T-helper 2 cell treated with Interferon-gamma antibody and Interleukin-4, amounts not matched to agents 5 μg/mL and 100 μg/mL, for 36 hours (primary cell): ENCODE results near the gene IGFBPL1.
A peak's percentile ranks its signal among the peaks of the same experiment; 100 is the strongest.
"Not testable (repeated sequence)": the region's sequence is repeated elsewhere in the genome, so short reads cannot be mapped to it uniquely, and the experiment has no call there.

Experiments
- DNase-seq: peaks from one replicate; pipeline ENCODE4 v3.0.0; 2021; ENCODE audit warnings: low spot score
- H3K27ac Mint-ChIP-seq: one replicate; pipeline ENCODE4 v1.8.0; 2021; ENCODE audit warnings: mild to moderate bottlenecking, mixed read lengths
- H3K27me3 Mint-ChIP-seq: one replicate; pipeline ENCODE4 v1.8.0; 2021; ENCODE audit warnings: low read depth, mixed read lengths
- H3K36me3 Mint-ChIP-seq: one replicate; pipeline ENCODE4 v1.8.0; 2021; ENCODE audit warnings: low read depth, mixed read lengths
- H3K4me1 Mint-ChIP-seq: one replicate; pipeline ENCODE4 v1.8.0; 2021; ENCODE audit warnings: low read depth, mixed read lengths
- H3K4me3 Mint-ChIP-seq: one replicate; pipeline ENCODE4 v1.8.0; 2022; ENCODE audit warnings: mild to moderate bottlenecking, moderate library complexity, mixed read lengths
- H3K9me3 Mint-ChIP-seq: one replicate; pipeline ENCODE4 v1.8.0; 2021; ENCODE audit warnings: mixed read lengths

IGFBPL1 gene

GRCh38 chr9:38419181-38419580 lies 5.1 kb downstream of the IGFBPL1 start:
- H3K4me1 Mint-ChIP-seq, result no peaks in the 10 kb centered on the region
- no peaks in the 10 kb centered on the region for H3K9me3 Mint-ChIP-seq
- no peak overlapping the region for H3K4me3 Mint-ChIP-seq
- H3K27ac Mint-ChIP-seq, result no peak overlapping the region
- H3K36me3 Mint-ChIP-seq, result no peaks in the 10 kb centered on the region
- no peak for DNase-seq
- H3K27me3 Mint-ChIP-seq, result peaks cover 26% of the 10 kb centered on the region

- Mint-ChIP-seq H3K9me3 (no peaks in the 10 kb centered on the region), H3K4me1 (no peaks in the 10 kb centered on the region), H3K27ac (no peak overlapping the region), H3K36me3 (no peaks in the 10 kb centered on the region), H3K27me3 (peaks cover 23% of the 10 kb centered on the region), H3K4me3 (no peak overlapping the region)
- DNase-seq, result no peak
Measured at GRCh38 chr9:38418366-38418765, 5.9 kb downstream of the IGFBPL1 start.

- H3K4me3 Mint-ChIP-seq, result no peak overlapping the region
- no peak overlapping the region for H3K27ac Mint-ChIP-seq
- H3K36me3 Mint-ChIP-seq, result no peaks in the 10 kb centered on the region
- DNase-seq, result peak; percentile 17
- peaks cover 15% of the 10 kb centered on the region for H3K27me3 Mint-ChIP-seq
- H3K9me3 Mint-ChIP-seq, result no peaks in the 10 kb centered on the region
- H3K4me1 Mint-ChIP-seq, result no peaks in the 10 kb centered on the region
Measured at GRCh38 chr9:38417003-38417945, 7.0 kb downstream of the IGFBPL1 start.

GRCh38 chr9:38416461-38416860 lies 7.8 kb downstream of the IGFBPL1 start:
- no peak for DNase-seq
- Mint-ChIP-seq H3K4me1 (no peaks in the 10 kb centered on the region), H3K27ac (no peak overlapping the region), H3K9me3 (no peaks in the 10 kb centered on the region), H3K36me3 (no peaks in the 10 kb centered on the region), H3K4me3 (no peak overlapping the region), H3K27me3 (peaks cover 7% of the 10 kb centered on the region)

- no peak overlapping the region for H3K4me3 Mint-ChIP-seq
- H3K4me1 Mint-ChIP-seq, result no peaks in the 10 kb centered on the region
- H3K27ac Mint-ChIP-seq, result no peak overlapping the region
- H3K27me3 Mint-ChIP-seq, result peaks cover 3% of the 10 kb centered on the region
- no peak for DNase-seq
- no peaks in the 10 kb centered on the region for H3K9me3 Mint-ChIP-seq
- H3K36me3 Mint-ChIP-seq, result no peaks in the 10 kb centered on the region
Measured at GRCh38 chr9:38415856-38416255, 8.4 kb downstream of the IGFBPL1 start.

GRCh38 chr9:38414040-38414723 lies 10.1 kb downstream of the IGFBPL1 start:
- H3K4me1 Mint-ChIP-seq, result no peaks in the 10 kb centered on the region
- no peak overlapping the region for H3K27ac Mint-ChIP-seq
- no peak overlapping the region for H3K4me3 Mint-ChIP-seq
- no peaks in the 10 kb centered on the region for H3K9me3 Mint-ChIP-seq
- no peaks in the 10 kb centered on the region for H3K36me3 Mint-ChIP-seq
- H3K27me3 Mint-ChIP-seq, result peaks cover 7% of the 10 kb centered on the region
- DNase-seq, result no peak

- Mint-ChIP-seq H3K9me3 (no peaks in the 10 kb centered on the region), H3K36me3 (no peaks in the 10 kb centered on the region), H3K4me3 (no peak overlapping the region), H3K27me3 (peaks cover 7% of the 10 kb centered on the region), H3K4me1 (no peaks in the 10 kb centered on the region), H3K27ac (no peak overlapping the region)
- DNase-seq, result no peak
Measured at GRCh38 chr9:38413283-38413682, 11.0 kb downstream of the IGFBPL1 start.

- Mint-ChIP-seq H3K9me3 (no peaks in the 10 kb centered on the region), H3K27me3 (peaks cover 7% of the 10 kb centered on the region), H3K4me1 (no peaks in the 10 kb centered on the region), H3K27ac (no peak overlapping the region), H3K4me3 (no peak overlapping the region), H3K36me3 (no peaks in the 10 kb centered on the region)
- DNase-seq, result no peak
Measured at GRCh38 chr9:38412751-38413150, 11.5 kb downstream of the IGFBPL1 start.

- no peak overlapping the region for H3K4me3 Mint-ChIP-seq
- peaks cover 15% of the 10 kb centered on the region for H3K27me3 Mint-ChIP-seq
- no peaks in the 10 kb centered on the region for H3K36me3 Mint-ChIP-seq
- no peak overlapping the region for H3K27ac Mint-ChIP-seq
- H3K9me3 Mint-ChIP-seq, result no peaks in the 10 kb centered on the region
- no peak for DNase-seq
- no peaks in the 10 kb centered on the region for H3K4me1 Mint-ChIP-seq
Measured at GRCh38 chr9:38408719-38409118, 15.5 kb downstream of the IGFBPL1 start.

GRCh38 chr9:38406476-38407186 lies 17.6 kb downstream of the IGFBPL1 start:
- Mint-ChIP-seq H3K4me1 (no peaks in the 10 kb centered on the region), H3K36me3 (no peaks in the 10 kb centered on the region), H3K4me3 (no peak overlapping the region), H3K27ac (no peak overlapping the region), H3K27me3 (peaks cover 12% of the 10 kb centered on the region), H3K9me3 (no peaks in the 10 kb centered on the region)
- no peak for DNase-seq

- H3K36me3 Mint-ChIP-seq, result no peaks in the 10 kb centered on the region
- H3K4me3 Mint-ChIP-seq, result no peak overlapping the region
- H3K27ac Mint-ChIP-seq, result no peak overlapping the region
- DNase-seq, result no peak
- H3K4me1 Mint-ChIP-seq, result no peaks in the 10 kb centered on the region
- H3K9me3 Mint-ChIP-seq, result no peaks in the 10 kb centered on the region
- peaks cover 12% of the 10 kb centered on the region for H3K27me3 Mint-ChIP-seq
Measured at GRCh38 chr9:38405785-38406184, 18.5 kb downstream of the IGFBPL1 start.

- Mint-ChIP-seq H3K4me1 (no peaks in the 10 kb centered on the region), H3K9me3 (no peaks in the 10 kb centered on the region), H3K36me3 (no peaks in the 10 kb centered on the region), H3K27me3 (peaks cover 8% of the 10 kb centered on the region), H3K4me3 (no peak overlapping the region), H3K27ac (no peak overlapping the region)
- DNase-seq, result no peak
Measured at GRCh38 chr9:38404314-38404713, 19.9 kb downstream of the IGFBPL1 start.

GRCh38 chr9:38401994-38402393 lies 22.3 kb downstream of the IGFBPL1 start:
- Mint-ChIP-seq H3K27me3 (peaks cover 8% of the 10 kb centered on the region), H3K9me3 (no peaks in the 10 kb centered on the region), H3K36me3 (peaks cover 12% of the 10 kb centered on the region), H3K4me1 (no peaks in the 10 kb centered on the region), H3K4me3 (no peak overlapping the region), H3K27ac (no peak overlapping the region)
- no peak for DNase-seq

- H3K4me3 Mint-ChIP-seq, H3K27ac Mint-ChIP-seq, H3K4me1 Mint-ChIP-seq, DNase-seq, H3K9me3 Mint-ChIP-seq, H3K27me3 Mint-ChIP-seq: not testable (repeated sequence)
- peaks cover 17% of the 10 kb centered on the region for H3K36me3 Mint-ChIP-seq
Measured at GRCh38 chr9:38399191-38399590, 25.1 kb downstream of the IGFBPL1 start.
